Measurements from ENCODE around the gene TMEM253. TPM values are rescaled to one million over a fixed set of nuclear protein-coding genes. Genes with fewer than 3 reads are reported as not detected.

TMEM253 gene
- under 0.01 and 0.51 TPM in 2 replicates for total RNA-seq

DNA sequence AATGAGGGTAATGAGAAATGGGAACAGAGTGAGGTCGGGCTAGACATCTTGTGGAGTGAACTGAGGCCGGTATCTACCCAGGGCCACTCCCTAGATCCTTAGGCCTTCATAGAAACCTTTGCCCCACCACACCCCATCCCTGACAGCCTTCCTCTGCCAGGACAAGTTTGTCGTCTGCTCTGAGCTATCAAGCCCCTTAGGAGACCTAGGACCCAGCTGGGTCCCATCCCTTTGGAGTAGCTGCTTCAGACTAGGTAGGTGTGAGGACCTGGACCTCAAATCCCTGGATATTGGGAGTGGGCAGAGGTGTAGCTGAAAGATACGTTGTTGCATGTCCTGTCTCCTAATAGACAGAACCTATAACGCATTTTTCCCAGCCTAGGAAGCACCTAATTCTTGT, at the start of gene TMEM253:
TSS of gene TMEM253 (plus strand) at position 136 of the 400 bp plus-strand sequence. CDS start 278 bp downstream, outside the sequence.
- Histone ChIP-seq H3K4me3 (ENCODE audit: low read depth, low read length) (no peak within 1 kb of the TSS), H3K27me3 (ENCODE audit: control insufficient read depth, insufficient read depth, low read length) (no peaks in the 10 kb centered on the region), H3K36me3 (ENCODE audit: control insufficient read depth, insufficient read depth, low read length) (no peaks in the 10 kb centered on the region)
- FAIRE-seq: no peak
- DNase-seq (ENCODE audit: low read depth): no peak
- TF ChIP-seq, protein P1, sequence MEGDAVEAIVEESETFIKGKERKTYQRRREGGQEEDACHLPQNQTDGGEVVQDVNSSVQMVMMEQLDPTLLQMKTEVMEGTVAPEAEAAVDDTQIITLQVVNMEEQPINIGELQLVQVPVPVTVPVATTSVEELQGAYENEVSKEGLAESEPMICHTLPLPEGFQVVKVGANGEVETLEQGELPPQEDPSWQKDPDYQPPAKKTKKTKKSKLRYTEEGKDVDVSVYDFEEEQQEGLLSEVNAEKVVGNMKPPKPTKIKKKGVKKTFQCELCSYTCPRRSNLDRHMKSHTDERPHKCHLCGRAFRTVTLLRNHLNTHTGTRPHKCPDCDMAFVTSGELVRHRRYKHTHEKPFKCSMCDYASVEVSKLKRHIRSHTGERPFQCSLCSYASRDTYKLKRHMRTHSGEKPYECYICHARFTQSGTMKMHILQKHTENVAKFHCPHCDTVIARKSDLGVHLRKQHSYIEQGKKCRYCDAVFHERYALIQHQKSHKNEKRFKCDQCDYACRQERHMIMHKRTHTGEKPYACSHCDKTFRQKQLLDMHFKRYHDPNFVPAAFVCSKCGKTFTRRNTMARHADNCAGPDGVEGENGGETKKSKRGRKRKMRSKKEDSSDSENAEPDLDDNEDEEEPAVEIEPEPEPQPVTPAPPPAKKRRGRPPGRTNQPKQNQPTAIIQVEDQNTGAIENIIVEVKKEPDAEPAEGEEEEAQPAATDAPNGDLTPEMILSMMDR (IDR thresholded peaks at IDR 0.05; ENCODE audit: insufficient read depth, low read length, severe bottlenecking): no peak

DNA sequence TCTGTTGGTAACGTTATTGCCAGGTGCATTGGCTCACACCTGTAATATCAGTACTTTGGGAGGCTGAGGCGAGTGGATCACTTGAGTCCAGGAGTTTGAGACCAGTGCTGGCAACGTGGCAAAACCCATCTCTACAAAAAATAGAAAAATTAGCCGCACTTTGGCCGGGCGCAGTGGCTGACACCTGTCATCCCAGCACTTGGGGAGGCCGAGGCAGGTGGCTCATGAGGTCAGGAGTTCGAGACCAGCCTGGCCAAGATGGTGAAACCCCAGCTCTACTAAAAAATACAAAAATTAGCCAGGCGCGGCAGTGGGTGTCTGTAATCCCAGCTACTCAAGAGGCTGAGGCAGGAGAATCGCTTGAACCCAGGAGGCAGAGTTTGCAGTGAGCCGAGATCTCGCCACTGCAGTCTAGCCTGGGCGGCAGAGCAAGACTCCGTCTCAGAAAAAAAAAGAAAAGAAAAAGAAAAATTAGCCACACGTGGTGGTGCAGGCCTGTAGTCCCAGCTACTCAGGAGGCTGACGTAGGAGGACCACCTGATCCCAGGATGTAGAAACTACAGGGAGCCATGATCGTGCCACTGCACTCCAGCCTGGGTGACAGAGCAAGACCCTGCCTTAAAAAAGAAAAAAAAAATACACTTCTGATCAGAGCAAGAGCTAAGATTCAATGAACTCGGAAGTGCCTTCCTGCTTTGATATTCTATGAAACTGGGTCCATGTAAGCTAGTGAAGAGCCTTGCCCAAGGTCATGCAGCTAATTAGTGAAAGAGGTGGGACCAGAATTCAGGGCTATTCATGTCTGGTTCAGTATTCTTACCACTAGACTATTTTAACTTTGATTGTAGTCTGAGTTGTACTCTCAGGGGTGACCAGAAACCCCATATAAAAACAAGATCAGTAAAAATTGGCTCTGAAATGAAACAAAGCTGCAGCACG, 47.4 kb upstream of the TMEM253 start:
- no peak for DNase-seq (ENCODE audit: low read depth)
- Histone ChIP-seq H3K4me3 (ENCODE audit: low read depth, low read length) (no peak overlapping the region), H3K27me3 (ENCODE audit: control insufficient read depth, insufficient read depth, low read length) (no peaks in the 10 kb centered on the region), H3K36me3 (ENCODE audit: control insufficient read depth, insufficient read depth, low read length) (no peaks in the 10 kb centered on the region)
- TF ChIP-seq, protein P1 (IDR thresholded peaks at IDR 0.05; ENCODE audit: insufficient read depth, low read length, severe bottlenecking): no peak
- no peak for FAIRE-seq

DNA sequence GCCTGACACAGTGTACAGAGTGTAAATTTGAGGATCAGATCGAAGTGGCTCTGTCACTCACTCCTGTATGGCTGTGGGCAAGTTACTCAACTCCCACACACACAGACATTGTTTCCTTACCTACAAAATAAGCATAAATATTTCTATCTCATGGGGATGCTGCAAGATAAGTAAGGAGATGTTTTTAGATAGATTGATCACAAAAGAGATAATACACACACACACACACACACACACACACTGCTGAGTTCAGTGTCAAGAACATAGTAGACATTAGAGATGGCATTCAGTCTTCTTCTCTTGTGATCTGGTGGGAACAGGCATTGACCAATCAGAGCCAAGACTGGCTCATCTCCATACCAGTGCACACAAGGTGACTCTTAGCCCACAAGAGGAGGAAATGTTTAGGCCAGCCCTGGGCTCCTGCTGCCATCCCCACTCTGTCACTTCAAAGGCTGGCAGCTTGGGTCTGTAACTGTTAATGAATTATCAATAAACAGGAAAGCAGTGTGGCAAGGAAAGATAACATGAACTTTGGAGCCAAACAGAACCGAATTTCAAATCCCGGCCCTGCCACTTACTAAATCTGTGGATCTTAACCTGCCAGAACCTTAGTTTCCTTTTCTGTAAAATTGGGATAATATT, 46.6 kb upstream of the TMEM253 start:
- FAIRE-seq: no peak

DNA sequence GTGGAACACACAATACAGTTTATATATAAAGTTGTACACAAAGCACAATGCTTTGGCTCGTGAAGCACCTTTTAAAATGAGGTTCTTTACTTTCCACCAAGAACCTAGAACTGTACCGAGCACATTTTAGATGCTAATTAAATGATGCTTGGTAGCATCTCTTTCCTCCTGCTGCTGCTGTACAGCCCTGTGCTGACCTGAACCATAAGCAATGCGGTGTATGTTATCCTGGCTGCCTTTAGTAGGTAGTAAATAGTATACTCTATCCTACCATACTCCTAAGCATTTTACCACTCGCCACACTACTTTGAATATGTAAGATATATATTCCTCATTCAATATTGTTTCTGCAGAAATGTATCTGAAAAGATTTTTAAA, 46.1 kb upstream of the TMEM253 start:
- DNase-seq (ENCODE audit: low read depth) (no peak), FAIRE-seq (no peak)
- no peak overlapping the region for H3K4me3 ChIP-seq (ENCODE audit: low read depth, low read length)
- no peaks in the 10 kb centered on the region for H3K36me3 ChIP-seq (ENCODE audit: control insufficient read depth, insufficient read depth, low read length)
- TF ChIP-seq, protein P1 (IDR thresholded peaks at IDR 0.05; ENCODE audit: insufficient read depth, low read length, severe bottlenecking): no peak
- no peaks in the 10 kb centered on the region for H3K27me3 ChIP-seq (ENCODE audit: control insufficient read depth, insufficient read depth, low read length)

More for the DNA sequence above, 46.6 kb upstream of the TMEM253 start:
- no peaks in the 10 kb centered on the region for H3K36me3 ChIP-seq (ENCODE audit: control insufficient read depth, insufficient read depth, low read length)
- H3K4me3 ChIP-seq (ENCODE audit: low read depth, low read length): no peak overlapping the region
- H3K27me3 ChIP-seq (ENCODE audit: control insufficient read depth, insufficient read depth, low read length): no peaks in the 10 kb centered on the region
- DNase-seq (ENCODE audit: low read depth): no peak
- TF ChIP-seq, protein P1 (IDR thresholded peaks at IDR 0.05; ENCODE audit: insufficient read depth, low read length, severe bottlenecking): no peak

DNA sequence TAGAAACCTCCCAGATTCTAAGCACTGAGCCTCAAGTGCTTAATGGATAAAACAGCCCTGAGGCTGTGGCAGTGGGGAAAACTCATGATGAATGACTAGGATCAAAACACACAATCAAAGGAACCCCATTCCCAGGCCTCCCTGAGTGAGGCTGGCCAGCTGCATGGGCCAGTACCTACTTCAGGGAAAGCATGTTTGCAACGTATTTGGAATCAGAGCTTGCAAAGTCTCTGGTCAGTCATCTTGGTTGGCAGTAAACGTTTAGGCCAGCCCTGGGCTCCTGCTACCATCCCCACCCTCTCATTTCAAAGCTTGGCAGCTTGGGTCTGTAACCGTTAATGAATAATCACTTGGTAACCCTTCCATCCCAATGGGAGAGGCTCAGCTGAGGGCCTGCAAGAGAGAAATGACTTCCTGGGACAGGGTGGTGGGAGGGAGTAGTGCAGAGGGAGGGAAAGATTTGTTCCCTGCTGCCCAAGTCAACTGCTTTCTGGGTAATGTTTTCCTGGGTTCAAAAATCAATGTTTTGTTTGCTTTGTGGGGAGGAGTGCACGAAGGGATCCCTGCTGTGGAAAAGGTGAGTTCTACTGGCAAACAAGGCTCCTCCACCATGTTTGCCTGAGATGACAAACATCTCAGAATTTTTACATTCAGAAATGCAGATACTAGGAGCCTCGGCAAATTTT, 45.3 kb upstream of the TMEM253 start:
- FAIRE-seq: no peak

More for the DNA sequence above, 45.3 kb upstream of the TMEM253 start:
- H3K27me3 ChIP-seq (ENCODE audit: control insufficient read depth, insufficient read depth, low read length): no peaks in the 10 kb centered on the region
- TF ChIP-seq, protein P1 (IDR thresholded peaks at IDR 0.05; ENCODE audit: insufficient read depth, low read length, severe bottlenecking): no peak
- DNase-seq (ENCODE audit: low read depth): no peak
- no peak overlapping the region for H3K4me3 ChIP-seq (ENCODE audit: low read depth, low read length)
- H3K36me3 ChIP-seq (ENCODE audit: control insufficient read depth, insufficient read depth, low read length): no peaks in the 10 kb centered on the region

Measured in bronchial epithelial cell (primary cell).